Embryonic facial prominence (tissue), 1 donor: Measurements from ENCODE around the gene COQ10B.
A peak's percentile ranks its signal among the peaks of the same experiment; 100 is the strongest.

ENCODE experiments used
- DNase-seq: peaks from one replicate; pipeline ENCODE4 v3.0.0-alpha.2; 2016; ENCODE audit errors: extremely low spot score

COQ10B gene

DNA sequence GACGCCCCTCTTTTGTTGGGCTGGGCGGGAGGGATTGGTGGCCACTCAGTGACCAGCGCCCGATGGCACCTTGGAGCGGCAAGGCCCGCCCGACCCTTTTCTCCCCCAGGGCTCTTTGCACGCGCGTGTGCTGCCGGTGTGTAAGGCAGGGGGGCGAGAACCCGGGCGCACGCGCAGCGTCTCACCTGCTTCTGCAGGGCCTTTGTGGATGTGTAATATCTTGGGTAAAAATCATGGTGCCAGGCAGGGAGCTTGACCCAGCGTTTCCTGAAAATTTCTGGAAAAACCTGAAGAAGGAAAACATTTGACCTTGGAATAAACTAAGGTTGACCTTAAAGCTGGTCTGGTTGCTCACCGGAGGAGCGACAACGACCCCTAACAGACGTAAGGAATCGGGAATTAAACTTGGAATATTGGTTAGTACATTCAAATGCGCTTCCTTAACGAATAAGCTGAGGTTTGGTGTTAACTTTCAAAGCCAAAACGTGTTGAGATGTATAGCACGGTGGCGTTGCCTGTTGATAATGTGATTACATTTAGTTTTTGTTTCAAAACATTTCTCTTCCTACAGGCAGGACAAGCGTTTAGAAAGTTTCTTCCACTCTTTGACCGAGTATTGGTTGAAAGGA is 47.3 kb downstream of the COQ10B start:
- DNase-seq, result no peak

DNA sequence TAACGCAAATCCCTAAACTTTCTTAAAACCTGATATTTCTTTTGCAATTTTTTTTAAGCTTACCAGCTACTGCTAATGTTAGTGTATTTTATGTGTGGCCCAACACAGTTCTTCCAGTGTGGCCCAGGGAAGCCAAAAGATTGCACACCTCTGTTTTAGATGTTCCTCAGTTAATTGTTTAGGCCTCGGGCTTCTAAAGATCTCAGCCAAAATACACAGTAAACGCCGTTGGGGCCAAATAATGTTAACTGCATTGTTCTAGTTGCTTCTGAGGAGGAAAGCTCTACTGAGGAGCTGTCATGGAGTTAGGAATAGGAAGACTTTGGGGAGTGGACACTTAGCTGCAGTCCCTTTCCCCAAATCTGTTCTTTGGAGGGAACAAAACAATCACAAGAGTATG is 48.8 kb downstream of the COQ10B start:
- no peak for DNase-seq

DNA sequence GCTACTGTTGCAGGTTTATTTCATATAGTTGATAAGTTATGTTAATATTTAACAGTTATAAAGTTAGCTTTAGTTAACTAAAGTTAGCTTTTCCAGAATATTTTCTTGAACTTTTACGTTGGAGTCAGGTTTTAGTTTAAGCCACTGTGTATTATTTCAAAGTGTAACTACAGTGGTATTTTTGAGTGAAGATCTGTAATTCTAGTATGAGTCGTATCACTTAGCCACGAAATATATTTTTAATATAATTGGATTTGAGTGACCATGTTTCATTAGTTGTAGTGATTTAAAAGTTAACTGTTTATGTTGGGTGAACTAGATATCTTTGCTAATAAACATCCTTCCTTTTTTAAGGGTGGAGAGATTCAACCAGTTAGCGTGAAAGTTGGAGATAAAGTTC is 49.3 kb downstream of the COQ10B start:
- DNase-seq, result no peak

DNA sequence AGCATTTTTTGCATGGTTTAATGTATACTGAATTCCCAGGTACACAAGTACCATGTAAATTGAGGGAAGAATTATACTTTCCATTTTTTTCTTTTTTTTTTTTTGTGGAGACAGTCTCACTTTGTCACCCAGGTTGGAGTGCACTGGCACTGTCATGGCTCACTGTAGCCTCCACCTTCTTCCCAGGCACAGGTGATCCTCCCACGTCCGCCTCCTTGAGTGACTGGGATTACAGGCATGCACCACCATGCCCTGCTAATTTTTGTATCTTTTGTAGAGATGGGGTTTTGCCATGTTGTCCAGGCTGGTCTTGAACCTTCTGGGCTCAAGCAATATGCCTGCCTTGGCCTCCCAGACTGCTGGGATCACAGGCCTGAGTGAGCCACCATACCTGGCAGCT is 50.6 kb downstream of the COQ10B start:
- DNase-seq, result no peak

DNA sequence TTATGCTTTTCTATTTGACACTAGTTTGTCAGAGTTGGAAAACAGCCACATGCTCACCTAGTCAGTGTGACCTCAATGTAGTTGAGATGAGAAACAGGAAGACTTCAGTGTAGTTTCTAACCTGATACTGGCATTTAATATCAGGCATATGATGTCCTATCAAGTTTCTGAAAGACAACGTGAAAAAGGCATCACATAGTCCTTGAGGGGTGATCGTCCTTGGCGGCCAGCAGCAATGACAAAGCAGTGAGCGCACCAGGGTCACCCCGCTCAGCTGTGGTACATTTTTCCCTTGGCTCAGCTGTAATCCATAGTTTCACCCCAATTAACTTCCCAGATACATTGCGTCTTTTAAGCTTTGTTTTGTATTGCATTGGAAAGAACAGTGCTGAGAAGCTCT is 51.2 kb downstream of the COQ10B start:
- no peak for DNase-seq

DNA sequence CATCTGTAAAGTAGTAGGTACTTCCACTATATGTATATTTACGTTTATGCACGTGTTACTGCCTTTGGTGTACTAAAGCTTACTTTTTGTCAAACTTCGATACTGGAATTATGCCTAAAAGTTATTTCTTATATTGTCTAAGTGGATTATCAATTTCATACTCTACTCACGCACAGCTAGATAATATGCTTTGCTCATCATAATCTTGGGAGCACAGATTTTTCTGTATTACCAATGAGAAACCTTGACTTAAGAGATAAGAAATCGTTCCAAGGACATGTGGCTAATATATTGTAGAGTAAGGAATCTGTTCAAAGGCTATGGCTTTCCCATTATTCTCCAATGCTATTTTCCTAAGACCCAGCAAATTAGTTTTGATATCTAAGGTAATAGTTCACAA is 53.3 kb downstream of the COQ10B start:
- no peak for DNase-seq

DNA sequence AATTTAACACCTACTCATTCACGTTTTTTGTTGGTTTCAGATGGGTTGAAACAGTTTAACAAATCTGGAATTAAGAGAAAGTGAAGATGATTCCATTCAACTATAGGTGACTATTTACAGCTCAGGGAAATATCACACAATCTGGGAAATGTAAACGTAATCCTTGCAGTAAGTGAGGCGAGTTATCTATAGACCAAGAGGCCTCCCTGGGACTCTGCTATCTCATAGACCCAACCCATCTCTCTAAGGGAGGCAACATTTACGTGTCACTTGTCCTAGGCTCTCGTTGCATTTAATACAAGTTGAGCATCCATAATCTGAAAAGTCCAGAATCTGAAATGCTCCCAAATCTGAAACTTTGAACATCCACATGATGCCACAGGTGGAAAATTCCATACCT is 60.6 kb downstream of the COQ10B start:
- DNase-seq, result no peak

DNA sequence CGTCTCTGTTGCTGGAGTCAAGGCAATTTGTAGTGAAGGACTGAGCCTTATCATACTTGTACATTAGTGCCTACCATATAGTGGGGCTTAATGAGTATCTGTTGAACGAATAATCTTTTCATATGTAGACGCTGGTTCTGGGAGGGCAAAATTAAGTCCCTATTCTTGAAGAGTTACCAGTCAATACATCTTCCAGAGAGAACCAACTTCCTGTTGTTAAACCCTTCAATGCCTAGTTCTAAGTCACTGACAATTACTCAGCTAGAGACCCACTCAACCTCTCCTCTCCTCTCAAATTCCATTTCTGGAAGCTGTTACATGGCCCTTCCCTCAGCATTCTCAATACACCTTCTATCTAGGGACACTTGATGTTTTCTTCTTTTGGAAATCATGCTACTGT is 61.4 kb downstream of the COQ10B start:
- no peak for DNase-seq

DNA sequence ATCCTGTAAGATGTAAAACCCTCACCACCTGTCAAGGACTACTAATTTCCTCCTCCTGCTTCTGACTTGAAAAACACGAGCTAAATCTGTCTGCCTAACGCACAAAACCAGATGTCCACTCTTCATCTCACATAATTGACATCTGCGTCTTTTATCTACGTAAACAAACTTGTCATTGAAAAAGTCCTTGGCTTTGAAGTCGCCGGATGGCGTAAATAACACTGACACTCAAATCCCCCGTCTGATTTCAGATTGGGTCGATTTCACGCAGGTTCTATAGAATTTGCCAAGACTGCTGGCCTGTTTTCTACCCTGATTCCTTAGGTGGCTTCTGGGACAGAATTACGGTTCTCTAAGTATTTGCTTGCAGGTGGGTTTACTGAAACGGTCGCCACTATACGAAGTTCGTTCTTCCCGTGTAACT is 62.0 kb downstream of the COQ10B start:
- no peak for DNase-seq

DNA sequence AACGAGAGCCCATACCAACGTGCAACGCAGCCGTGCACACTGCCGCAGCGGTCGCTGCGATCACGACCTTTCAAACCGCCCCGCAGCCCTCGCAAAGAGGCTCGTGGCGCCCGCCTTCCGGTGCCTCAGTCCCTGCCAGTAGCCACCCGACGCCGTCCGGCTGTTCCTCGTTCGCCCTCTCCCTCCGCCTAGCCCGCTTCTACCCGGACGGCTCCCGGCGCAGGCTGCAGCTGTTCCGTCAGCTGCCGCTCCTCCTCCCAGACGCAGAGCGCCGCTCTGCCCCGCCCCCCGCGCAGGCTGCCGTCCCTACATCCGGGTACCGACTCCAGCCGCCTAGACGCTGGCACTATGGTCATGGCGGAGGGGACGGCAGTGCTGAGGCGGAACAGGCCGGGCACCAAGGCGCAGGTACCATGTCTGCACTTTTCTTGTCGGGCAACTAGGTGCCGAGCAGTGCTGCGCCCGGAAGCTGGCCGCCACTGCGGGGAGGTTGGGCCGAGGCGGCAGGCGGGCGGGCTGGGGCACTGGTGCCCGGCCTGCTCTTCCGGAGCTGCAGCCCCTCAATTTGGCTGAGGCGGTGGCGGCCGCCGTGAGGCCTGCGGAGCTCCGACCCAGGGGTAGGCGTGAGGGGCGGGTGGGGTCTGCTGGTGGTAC is 62.5 kb downstream of the COQ10B start, which contains the start of gene MOB4:
TSS of gene MOB4 (plus strand) at position 328 of the 654 bp plus-strand sequence. CDS start at position 349, 21 bp downstream.
- DNase-seq, result peak; percentile 89

DNA sequence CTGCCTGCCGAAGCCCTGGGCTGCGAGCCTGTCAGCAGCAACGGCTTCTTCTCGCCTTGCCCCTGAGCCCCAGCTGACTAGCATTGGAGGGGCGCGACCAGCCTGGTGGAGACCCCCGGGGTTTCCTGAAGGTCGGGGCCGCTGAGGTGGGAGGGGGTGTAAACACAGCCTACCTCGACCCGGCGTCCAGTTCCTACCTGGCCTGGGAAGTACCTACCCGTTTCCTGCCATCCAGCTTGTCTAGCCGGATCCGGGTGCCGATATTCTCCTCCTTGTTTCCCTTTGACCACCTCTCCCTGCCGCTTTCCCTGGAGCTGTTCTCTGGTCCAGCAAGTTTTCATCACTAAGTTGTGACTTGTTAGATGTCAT is 63.0 kb downstream of the COQ10B start:
- no peak for DNase-seq

DNA sequence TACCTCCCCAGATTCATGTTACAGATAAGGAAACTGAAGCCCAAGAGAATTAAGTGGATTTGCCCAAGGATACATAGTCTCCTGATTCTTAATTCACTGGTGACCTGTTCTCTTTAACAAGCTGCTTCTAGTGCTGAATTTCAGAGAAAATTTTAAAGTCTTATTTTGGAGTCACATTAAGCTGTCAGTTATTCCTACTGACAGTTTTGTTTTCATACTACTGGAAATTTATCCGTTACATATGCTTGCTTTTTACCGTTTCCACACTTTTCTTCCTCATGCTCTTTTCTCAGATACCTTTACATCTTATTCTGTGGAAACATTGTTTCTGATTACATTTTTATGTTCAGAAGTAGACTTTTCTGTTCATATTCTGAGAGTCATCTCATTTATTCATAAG is 63.8 kb downstream of the COQ10B start:
- no peak for DNase-seq
